ENCODE results near the gene LHPP.
"Not testable (repeated sequence)": the region's sequence is repeated elsewhere in the genome, so short reads cannot be mapped to it uniquely, and the experiment has no call there.

Gene LHPP

GRCh38 chr10:124539935-124540641, 78.5 kb downstream of the LHPP start:
- DNase-seq, result no peak

GRCh38 chr10:124541076-124541903, 79.7 kb downstream of the LHPP start:
- no peak for DNase-seq

- DNase-seq, result no peak
These were observed 80.7 kb downstream of the LHPP start for GRCh38 chr10:124542336-124542735.

GRCh38 chr10:124543146-124543545, 81.5 kb downstream of the LHPP start:
- DNase-seq, result no peak

- no peak for DNase-seq
These were observed 82.3 kb downstream of the LHPP start for GRCh38 chr10:124543971-124544370.

- no peak for DNase-seq
These were observed 83.1 kb downstream of the LHPP start for GRCh38 chr10:124544711-124545110.

- no peak for DNase-seq
These were observed 83.9 kb downstream of the LHPP start for GRCh38 chr10:124545351-124546054.

- DNase-seq, result no peak
These were observed 84.4 kb downstream of the LHPP start for GRCh38 chr10:124546055-124546369.

- no peak for DNase-seq
These were observed 85.5 kb downstream of the LHPP start for GRCh38 chr10:124546957-124547646.

GRCh38 chr10:124547647-124548168, 86.1 kb downstream of the LHPP start:
- DNase-seq, result no peak

GRCh38 chr10:124549171-124549570, 87.5 kb downstream of the LHPP start:
- DNase-seq, result not testable (repeated sequence)

GRCh38 chr10:124550293-124551034, 88.8 kb downstream of the LHPP start:
- DNase-seq, result no peak

- DNase-seq, result no peak
These were observed 89.5 kb downstream of the LHPP start for GRCh38 chr10:124551097-124551496.

- no peak for DNase-seq
These were observed 90.1 kb downstream of the LHPP start for GRCh38 chr10:124551755-124552154.

GRCh38 chr10:124552691-124553276, 91.2 kb downstream of the LHPP start:
- DNase-seq, result no peak

- no peak for DNase-seq
These were observed 92.6 kb downstream of the LHPP start for GRCh38 chr10:124554085-124554858.

GRCh38 chr10:124557167-124557566, 95.5 kb downstream of the LHPP start:
- DNase-seq, result no peak

GRCh38 chr10:124557648-124558338, 96.2 kb downstream of the LHPP start:
- DNase-seq, result no peak

GRCh38 chr10:124558339-124559321, 97.0 kb downstream of the LHPP start:
- DNase-seq, result no peak
